OCI-LY7 (cell line): ENCODE data around the gene NCKAP5.

ENCODE experiments used
- EZH2phosphoT487 ChIP-seq: fragments of 200-600 bp; sonication (generic); IDR thresholded peaks from 2 replicates; pipeline ENCODE4 v1.6.1; 2018; ENCODE audit warnings: low read depth, borderline replicate concordance, mild to moderate bottlenecking, mixed run types, antibody characterized with exemption, low read length, moderate library complexity, mixed read lengths
- TF ChIP-seq, protein P1 (sequence below): fragments of 200-600 bp; sonication (generic); conservative IDR thresholded peaks from 2 replicates; pipeline ENCODE4 v1.5.1; 2014; ENCODE audit warnings: mild to moderate bottlenecking, antibody characterized with exemption, low read length, moderate library complexity, mixed read lengths

DNA sequence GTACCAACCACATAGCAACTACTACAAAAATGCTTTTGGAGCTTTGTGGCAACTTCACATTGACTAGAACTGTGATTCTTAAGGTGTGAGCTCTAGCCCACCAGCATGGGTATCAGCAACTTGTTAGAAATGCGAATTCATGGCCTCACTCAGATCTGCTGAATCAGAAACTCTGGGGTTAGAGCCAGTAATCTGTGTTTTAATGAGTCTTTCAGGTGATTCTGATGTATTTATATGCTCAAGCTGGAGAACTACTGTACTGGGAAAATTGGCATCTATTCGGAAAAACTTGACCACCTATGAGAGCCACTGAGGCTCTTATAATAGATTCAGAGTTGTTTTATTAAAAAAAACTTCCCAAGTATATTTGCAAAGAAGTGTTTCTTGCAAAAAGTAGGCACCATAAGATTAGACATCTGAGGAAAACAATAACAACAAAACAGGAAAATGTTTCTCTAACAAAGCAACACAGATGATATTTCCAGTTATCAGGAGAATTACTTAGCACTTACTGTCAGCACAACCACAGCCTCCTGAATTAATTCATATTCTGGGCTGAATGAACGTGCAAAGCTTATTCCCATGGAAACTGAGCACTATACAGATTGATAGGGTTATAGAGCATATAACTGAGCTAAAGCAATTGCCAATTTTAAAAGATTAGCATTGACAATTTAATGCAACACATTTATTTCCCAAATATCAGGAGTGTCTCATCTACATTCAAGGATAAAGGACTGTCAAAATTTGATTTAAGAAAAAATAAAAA lies 71.6 kb downstream of the NCKAP5 start:
- TF ChIP-seq, protein P1, sequence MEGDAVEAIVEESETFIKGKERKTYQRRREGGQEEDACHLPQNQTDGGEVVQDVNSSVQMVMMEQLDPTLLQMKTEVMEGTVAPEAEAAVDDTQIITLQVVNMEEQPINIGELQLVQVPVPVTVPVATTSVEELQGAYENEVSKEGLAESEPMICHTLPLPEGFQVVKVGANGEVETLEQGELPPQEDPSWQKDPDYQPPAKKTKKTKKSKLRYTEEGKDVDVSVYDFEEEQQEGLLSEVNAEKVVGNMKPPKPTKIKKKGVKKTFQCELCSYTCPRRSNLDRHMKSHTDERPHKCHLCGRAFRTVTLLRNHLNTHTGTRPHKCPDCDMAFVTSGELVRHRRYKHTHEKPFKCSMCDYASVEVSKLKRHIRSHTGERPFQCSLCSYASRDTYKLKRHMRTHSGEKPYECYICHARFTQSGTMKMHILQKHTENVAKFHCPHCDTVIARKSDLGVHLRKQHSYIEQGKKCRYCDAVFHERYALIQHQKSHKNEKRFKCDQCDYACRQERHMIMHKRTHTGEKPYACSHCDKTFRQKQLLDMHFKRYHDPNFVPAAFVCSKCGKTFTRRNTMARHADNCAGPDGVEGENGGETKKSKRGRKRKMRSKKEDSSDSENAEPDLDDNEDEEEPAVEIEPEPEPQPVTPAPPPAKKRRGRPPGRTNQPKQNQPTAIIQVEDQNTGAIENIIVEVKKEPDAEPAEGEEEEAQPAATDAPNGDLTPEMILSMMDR = no peak
- no peak for TF ChIP-seq EZH2phosphoT487
